ENCODE results near the gene GAREM2. TPM values are rescaled to one million over a fixed set of nuclear protein-coding genes. Genes with fewer than 3 reads are reported as not detected.

The GAREM2 gene
- total and polyA plus RNA-seq, 2 donors (not counting 3 experiments of a cell fraction or from before 2014, with no cell fraction given), result 3.1 to 3.7 TPM

DNA sequence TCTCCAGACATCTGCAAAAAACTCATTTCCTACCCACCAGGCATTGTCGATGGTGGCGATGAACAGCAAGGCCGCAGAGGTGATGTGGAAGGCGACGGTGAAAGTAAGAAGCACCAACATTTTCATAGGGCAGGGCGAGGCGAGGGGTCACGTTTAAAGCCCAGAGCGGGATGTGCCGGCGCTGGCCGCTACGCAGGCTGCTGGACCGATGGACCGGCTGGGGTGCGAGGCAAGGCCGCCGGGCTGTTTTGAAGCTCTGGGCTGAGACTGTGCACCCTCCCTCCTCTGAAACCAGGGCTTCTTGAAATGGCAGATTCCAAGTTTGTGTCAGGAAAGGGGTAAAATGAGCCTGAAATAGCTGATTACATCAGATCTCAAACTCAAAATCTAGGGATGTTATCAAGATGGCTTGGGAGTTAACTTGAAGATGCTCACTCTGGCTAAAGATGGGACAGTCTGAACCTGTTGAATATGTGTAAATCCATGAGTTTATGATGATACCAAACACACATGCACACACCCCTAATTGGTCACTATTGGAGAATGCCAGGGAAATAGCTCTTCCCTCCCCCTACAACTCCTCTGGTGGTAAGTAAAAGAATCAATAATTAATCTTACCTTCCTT is 31.6 kb upstream of the GAREM2 start:
- Histone ChIP-seq H3K9me3 (replicated peaks; ENCODE audit: control insufficient read depth, insufficient read depth, low read length) (no peaks in the 10 kb centered on the region), H3K4me1 (ENCODE audit: control insufficient read depth, extremely low read depth, insufficient read depth, low read length) (peaks cover 11% of the 10 kb centered on the region), H3K36me3 (ENCODE audit: control insufficient read depth in 2 of 2, extremely low read depth in 1 of 2, insufficient read depth in 2 of 2, low read length in 2 of 2) (no peaks in the 10 kb centered on the region), H3K4me2 (ENCODE audit: insufficient read depth, low read length) (no peak overlapping the region), H3K79me2 (ENCODE audit: control insufficient read depth, insufficient read depth, low read length) (no peaks in the 10 kb centered on the region), H3K9me1 (replicated peaks; ENCODE audit: control insufficient read depth, extremely low read depth, insufficient read depth, low read length) (no peaks in the 10 kb centered on the region), H3K27ac (ENCODE audit: insufficient read depth, low read depth, low read length) (no peak overlapping the region), H3K27me3 (ENCODE audit: control insufficient read depth in 2 of 2, insufficient read depth in 2 of 2, low read length in 2 of 2) (no peaks in the 10 kb centered on the region), H3K4me3 (replicated peaks in 1 of 3; ENCODE audit: insufficient read depth in 1 of 3, low read depth in 1 of 3, low read length in 3 of 3) (no peak overlapping the region), H4K20me1 (replicated peaks; ENCODE audit: control insufficient read depth, extremely low read depth, insufficient read depth, low read length) (no peaks in the 10 kb centered on the region), H3K9ac (replicated peaks; ENCODE audit: extremely low read depth, insufficient read depth, low read length) (no peak overlapping the region), H2AFZ (ENCODE audit: low read depth, low read length) (no peak overlapping the region)
- no peak for DNase-seq (ENCODE audit: low read depth, low spot score)
- FAIRE-seq, result no peak
- TF ChIP-seq CTCF (IDR thresholded peaks at IDR 0.05; ENCODE audit: extremely low read depth in 1 of 2, insufficient read depth in 1 of 2, low read depth in 1 of 2, low read length in 2 of 2) (no peak), POLR2A (IDR thresholded peaks at IDR 0.05; ENCODE audit: low read depth, low read length) (no peak), EZH2 (IDR thresholded peaks at IDR 0.05; ENCODE audit: borderline replicate concordance, low read depth, low read length, severe bottlenecking) (no peak), GATA2 (IDR thresholded peaks at IDR 0.05; ENCODE audit: insufficient read depth, insufficient read length, low read depth, low read length) (no peak), JUN (IDR thresholded peaks at IDR 0.05; ENCODE audit: borderline replicate concordance, insufficient read depth, insufficient read length, low read depth) (no peak), FOS (IDR thresholded peaks at IDR 0.05; ENCODE audit: borderline replicate concordance, insufficient read depth, low read length) (no peak), MAX (IDR thresholded peaks at IDR 0.05; ENCODE audit: insufficient read depth, insufficient read length) (no peak)
- intact Hi-C loops (cut with micrococcal nuclease), result no loop called here
- CTCF ChIA-PET, result interaction anchor here (1.0 to 4.1 kb wide), 2 partner anchors 35 to 149 kb away, joined by 3 to 16 read pairs; no protein-coding TSS in a partner anchor
- dilution Hi-C loops (cut with MboI; ENCODE audit: extremely low pct_ligation_motif_present, low sequenced_read_pairs), result no loop called here
- BruUV-seq (replicated peaks), result no TSS peak
- POLR2A ChIA-PET, result no interaction called here

Measured in endothelial cell of umbilical vein (primary cell).